ENCODE results near the gene ASXL2.

DNA sequence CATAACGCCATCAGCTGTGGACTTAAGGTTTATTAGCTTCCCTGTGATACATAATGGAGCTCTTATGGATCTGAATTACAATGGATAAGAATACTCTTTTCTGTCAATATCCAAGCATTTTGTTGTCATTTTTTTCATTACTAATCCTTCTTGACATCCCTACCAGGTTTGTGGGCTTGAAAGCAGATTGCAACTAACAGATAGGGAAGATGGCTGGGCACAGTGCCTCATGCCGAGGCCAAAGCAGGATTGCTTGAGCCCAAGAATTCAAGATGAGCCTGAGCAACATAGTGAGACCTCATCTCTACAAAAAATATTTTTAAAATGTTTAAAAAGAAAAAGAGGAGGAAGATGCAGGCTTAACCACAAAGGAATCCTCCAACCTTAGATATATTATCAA is 42.4 kb downstream of the ASXL2 start:
- TF ChIP-seq, protein P1, sequence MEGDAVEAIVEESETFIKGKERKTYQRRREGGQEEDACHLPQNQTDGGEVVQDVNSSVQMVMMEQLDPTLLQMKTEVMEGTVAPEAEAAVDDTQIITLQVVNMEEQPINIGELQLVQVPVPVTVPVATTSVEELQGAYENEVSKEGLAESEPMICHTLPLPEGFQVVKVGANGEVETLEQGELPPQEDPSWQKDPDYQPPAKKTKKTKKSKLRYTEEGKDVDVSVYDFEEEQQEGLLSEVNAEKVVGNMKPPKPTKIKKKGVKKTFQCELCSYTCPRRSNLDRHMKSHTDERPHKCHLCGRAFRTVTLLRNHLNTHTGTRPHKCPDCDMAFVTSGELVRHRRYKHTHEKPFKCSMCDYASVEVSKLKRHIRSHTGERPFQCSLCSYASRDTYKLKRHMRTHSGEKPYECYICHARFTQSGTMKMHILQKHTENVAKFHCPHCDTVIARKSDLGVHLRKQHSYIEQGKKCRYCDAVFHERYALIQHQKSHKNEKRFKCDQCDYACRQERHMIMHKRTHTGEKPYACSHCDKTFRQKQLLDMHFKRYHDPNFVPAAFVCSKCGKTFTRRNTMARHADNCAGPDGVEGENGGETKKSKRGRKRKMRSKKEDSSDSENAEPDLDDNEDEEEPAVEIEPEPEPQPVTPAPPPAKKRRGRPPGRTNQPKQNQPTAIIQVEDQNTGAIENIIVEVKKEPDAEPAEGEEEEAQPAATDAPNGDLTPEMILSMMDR (CRISPR knock-in tag; IDR thresholded peaks at IDR 0.05), result no peak
- TF ChIP-seq SIN3A (IDR thresholded peaks at IDR 0.05; ENCODE audit: borderline replicate concordance, low read depth, low read length) (no peak), ZNF256 (CRISPR knock-in tag; conservative IDR thresholded peaks at IDR 0.05) (no peak), FOXK1 (CRISPR knock-in tag; IDR thresholded peaks at IDR 0.05; ENCODE audit: borderline replicate concordance, low read depth) (no peak), ARNT2 (CRISPR knock-in tag; IDR thresholded peaks at IDR 0.05; ENCODE audit: low read depth) (no peak)
- TF ChIP-seq, protein P2, sequence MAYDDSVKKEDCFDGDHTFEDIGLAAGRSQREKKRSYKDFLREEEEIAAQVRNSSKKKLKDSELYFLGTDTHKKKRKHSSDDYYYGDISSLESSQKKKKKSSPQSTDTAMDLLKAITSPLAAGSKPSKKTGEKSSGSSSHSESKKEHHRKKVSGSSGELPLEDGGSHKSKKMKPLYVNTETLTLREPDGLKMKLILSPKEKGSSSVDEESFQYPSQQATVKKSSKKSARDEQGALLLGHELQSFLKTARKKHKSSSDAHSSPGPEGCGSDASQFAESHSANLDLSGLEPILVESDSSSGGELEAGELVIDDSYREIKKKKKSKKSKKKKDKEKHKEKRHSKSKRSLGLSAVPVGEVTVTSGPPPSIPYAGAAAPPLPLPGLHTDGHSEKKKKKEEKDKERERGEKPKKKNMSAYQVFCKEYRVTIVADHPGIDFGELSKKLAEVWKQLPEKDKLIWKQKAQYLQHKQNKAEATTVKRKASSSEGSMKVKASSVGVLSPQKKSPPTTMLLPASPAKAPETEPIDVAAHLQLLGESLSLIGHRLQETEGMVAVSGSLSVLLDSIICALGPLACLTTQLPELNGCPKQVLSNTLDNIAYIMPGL (CRISPR knock-in tag; IDR thresholded peaks at IDR 0.05; ENCODE audit: borderline replicate concordance in 1 of 2, low read depth in 1 of 2), result no peak
- TF ChIP-seq, protein P3, sequence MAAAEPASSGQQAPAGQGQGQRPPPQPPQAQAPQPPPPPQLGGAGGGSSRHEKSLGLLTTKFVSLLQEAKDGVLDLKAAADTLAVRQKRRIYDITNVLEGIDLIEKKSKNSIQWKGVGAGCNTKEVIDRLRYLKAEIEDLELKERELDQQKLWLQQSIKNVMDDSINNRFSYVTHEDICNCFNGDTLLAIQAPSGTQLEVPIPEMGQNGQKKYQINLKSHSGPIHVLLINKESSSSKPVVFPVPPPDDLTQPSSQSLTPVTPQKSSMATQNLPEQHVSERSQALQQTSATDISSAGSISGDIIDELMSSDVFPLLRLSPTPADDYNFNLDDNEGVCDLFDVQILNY (CRISPR knock-in tag; conservative IDR thresholded peaks at IDR 0.05), result no peak
- TF ChIP-seq, protein P4, sequence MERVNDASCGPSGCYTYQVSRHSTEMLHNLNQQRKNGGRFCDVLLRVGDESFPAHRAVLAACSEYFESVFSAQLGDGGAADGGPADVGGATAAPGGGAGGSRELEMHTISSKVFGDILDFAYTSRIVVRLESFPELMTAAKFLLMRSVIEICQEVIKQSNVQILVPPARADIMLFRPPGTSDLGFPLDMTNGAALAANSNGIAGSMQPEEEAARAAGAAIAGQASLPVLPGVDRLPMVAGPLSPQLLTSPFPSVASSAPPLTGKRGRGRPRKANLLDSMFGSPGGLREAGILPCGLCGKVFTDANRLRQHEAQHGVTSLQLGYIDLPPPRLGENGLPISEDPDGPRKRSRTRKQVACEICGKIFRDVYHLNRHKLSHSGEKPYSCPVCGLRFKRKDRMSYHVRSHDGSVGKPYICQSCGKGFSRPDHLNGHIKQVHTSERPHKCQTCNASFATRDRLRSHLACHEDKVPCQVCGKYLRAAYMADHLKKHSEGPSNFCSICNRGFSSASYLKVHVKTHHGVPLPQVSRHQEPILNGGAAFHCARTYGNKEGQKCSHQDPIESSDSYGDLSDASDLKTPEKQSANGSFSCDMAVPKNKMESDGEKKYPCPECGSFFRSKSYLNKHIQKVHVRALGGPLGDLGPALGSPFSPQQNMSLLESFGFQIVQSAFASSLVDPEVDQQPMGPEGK (CRISPR knock-in tag; IDR thresholded peaks at IDR 0.05), result no peak
- TF ChIP-seq, protein P5, sequence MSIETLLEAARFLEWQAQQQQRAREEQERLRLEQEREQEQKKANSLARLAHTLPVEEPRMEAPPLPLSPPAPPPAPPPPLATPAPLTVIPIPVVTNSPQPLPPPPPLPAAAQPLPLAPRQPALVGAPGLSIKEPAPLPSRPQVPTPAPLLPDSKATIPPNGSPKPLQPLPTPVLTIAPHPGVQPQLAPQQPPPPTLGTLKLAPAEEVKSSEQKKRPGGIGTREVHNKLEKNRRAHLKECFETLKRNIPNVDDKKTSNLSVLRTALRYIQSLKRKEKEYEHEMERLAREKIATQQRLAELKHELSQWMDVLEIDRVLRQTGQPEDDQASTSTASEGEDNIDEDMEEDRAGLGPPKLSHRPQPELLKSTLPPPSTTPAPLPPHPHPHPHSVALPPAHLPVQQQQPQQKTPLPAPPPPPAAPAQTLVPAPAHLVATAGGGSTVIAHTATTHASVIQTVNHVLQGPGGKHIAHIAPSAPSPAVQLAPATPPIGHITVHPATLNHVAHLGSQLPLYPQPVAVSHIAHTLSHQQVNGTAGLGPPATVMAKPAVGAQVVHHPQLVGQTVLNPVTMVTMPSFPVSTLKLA (IDR thresholded peaks at IDR 0.05), result no peak
